PFSK-1 (cell line): Measurements from ENCODE around the gene CCDC28A.
A peak's percentile ranks its signal among the peaks of the same experiment; 100 is the strongest.

ENCODE experiments used
- FOXP2 ChIP-seq: optimal IDR thresholded peaks from 2 replicates; pipeline ENCODE3; 2011; ENCODE audit warnings: borderline replicate concordance, control low read depth, inconsistent platforms; ENCODE audit not compliant: insufficient read depth; ENCODE audit errors: extremely low read length, extremely low read depth
- POLR2AphosphoS5 ChIP-seq: IDR thresholded peaks from 2 replicates; pipeline ENCODE4 v1.6.1; 2012; ENCODE audit warnings: low read depth, mild to moderate bottlenecking, control low read depth, low read length, moderate library complexity
- REST ChIP-seq, 2 experiments: IDR thresholded peaks; 2 replicates each; pipeline versions ENCODE4 v1.6.1 to v1.8.0; 2011 to 2012; ENCODE audit warnings: low read depth in 2 of 2, low read length in 2 of 2, control low read depth in 1 of 2, inconsistent platforms in 1 of 2, mild to moderate bottlenecking in 1 of 2, moderate library complexity in 1 of 2; ENCODE audit not compliant: insufficient read depth in 1 of 2
- SIN3A ChIP-seq: IDR thresholded peaks from 2 replicates; pipeline ENCODE4 v1.6.1; 2012; ENCODE audit warnings: mild to moderate bottlenecking, low read length, moderate library complexity, borderline replicate concordance; ENCODE audit not compliant: insufficient read depth
- TAF1 ChIP-seq: IDR thresholded peaks from 2 replicates; pipeline ENCODE4 v1.6.1; 2012; ENCODE audit warnings: low read length, control low read depth, borderline replicate concordance; ENCODE audit not compliant: insufficient read depth

CCDC28A gene

DNA sequence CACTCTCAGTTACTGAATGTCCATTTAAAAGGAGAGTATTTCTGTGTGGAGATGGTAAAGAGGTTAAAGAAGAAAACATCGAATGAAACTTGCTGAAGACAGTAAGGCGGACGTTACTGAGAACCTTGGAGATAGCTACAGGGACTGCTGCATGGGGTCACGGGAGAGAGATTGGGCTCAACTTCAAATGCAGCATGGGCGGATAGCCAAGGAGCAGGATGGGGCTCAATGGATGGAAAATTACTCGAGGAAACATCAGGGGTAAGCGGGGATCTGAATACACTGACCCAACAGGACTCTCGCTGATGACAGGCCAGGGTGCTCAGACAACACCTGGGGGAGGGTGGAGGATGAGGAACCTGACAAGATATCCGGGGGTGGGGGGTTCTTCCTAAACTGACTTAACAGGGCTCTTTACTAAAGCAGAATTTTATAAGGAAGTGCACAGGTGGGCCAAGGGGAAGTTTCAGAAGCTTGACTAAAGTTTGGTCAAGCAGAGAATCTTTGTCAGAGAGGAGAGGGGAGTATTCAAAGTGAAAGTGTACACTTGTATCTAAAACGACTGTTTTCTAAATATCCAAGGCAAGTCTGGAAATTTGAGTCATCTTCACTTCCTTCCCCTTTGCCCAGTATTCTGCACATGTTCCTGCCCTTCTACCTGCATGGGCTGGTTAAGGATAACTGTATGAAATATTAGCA, 45.1 kb downstream of the CCDC28A start:
- no peak for TF ChIP-seq SIN3A
- no peak for TF ChIP-seq POLR2AphosphoS5
- TF ChIP-seq TAF1: no peak
- no peak for TF ChIP-seq FOXP2
- TF ChIP-seq REST (IDR thresholded peaks at IDR 0.05; ENCODE audit: insufficient read depth in 1 of 2, low read depth in 2 of 2, low read length in 2 of 2): no peak

DNA sequence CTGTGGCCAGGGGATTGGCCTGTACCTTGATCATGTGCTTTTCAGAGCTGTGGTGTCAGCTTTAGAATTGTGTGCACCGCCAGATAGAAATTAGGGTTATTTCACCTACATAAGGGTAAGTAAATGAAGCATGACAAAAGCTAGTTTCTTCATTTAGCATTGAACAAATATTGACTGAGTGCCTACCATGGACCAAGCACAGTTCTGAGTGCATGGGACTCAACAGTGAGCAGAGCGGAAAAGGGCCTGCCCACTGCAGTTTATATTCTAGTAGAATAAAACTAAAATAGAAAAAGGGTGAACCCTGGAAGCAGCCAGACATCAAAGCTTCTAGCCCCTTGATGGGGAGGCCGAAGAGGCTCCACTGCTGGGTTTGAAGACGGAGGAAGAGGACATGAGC, 48.0 kb downstream of the CCDC28A start:
- TF ChIP-seq REST (IDR thresholded peaks at IDR 0.05; ENCODE audit: insufficient read depth in 1 of 2, low read depth in 2 of 2, low read length in 2 of 2): no peak
- no peak for TF ChIP-seq POLR2AphosphoS5
- TF ChIP-seq SIN3A: no peak
- no peak for TF ChIP-seq TAF1
- TF ChIP-seq FOXP2: no peak

DNA sequence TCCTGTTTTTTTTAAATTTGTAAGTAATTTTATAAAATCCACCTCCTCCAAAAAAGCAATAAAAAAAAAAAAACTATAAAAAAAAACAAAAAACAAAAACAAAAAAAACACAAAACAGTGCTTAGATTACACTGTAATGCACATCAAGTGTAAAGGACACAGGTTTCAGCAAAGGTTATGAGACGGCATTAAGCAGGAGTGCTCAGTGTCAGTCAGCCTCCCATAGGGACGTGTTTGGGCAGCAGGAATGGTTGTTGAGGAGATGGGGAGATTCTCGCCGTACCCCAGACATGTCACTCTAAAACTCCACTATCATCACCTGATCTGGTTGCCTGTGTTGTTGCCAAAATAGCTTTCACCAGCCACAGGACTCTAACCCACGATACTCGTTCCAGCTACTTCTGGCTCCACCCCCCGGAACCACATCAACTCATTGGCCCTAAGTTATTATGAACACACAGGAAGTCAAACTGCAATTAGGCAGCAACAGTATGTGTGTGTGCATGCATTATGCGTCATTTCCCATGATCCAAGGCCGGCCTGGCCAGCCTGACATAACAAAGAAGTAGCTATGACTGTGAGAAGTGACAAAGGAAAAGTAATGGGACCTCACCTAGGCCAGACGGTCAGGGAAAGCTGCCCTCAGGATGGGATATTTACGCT, 51.0 kb downstream of the CCDC28A start:
- TF ChIP-seq SIN3A: no peak
- no peak for TF ChIP-seq POLR2AphosphoS5
- no peak for TF ChIP-seq REST (IDR thresholded peaks at IDR 0.05; ENCODE audit: insufficient read depth in 1 of 2, low read depth in 2 of 2, low read length in 2 of 2)
- TF ChIP-seq TAF1: no peak
- peak; percentile 28 for TF ChIP-seq FOXP2

DNA sequence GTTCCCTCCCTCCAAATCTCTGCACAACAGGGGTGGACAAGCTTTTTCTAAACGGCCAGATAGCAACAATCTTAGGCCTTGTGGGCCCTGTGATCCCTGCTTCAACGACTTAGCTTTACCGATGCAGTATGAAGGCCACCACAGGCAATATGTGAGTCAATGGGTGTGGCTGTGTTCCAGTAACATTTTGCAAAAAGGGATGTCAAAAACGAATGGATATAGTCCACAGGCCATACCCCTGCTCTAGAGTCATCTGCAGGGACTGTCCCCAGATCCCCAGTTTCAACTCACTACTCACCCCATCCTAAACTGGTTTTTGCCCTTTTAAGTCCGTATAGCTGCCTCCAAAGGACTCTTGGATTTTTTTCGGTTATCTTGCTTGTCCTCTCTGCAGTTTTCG, 56.7 kb downstream of the CCDC28A start:
- TF ChIP-seq TAF1 (no peak), REST (IDR thresholded peaks at IDR 0.05; ENCODE audit: insufficient read depth in 1 of 2, low read depth in 2 of 2, low read length in 2 of 2) (no peak), POLR2AphosphoS5 (no peak), FOXP2 (no peak), SIN3A (no peak)
